ENCODE measurements around the gene LTBP1.

DNA sequence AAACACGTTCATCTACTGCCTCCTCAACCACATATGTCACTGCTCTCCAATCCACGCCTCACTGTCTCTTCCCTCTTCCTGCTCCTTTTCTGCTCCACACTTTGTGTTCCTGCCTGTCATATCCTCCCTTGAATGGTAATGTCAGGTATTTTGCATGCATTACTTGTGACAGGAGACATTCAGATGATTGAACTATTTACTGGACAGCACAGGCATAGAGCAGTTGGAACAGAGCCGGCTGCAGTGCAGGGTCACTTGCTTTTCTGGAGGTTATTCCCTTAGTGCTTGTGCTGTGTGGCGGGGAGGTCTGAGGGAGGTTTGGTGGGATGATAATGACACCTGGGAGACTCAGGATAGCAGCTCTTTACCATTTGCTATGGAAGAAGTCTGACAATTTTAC is 93.8 kb downstream of the LTBP1 start:
- TF ChIP-seq, protein P1, sequence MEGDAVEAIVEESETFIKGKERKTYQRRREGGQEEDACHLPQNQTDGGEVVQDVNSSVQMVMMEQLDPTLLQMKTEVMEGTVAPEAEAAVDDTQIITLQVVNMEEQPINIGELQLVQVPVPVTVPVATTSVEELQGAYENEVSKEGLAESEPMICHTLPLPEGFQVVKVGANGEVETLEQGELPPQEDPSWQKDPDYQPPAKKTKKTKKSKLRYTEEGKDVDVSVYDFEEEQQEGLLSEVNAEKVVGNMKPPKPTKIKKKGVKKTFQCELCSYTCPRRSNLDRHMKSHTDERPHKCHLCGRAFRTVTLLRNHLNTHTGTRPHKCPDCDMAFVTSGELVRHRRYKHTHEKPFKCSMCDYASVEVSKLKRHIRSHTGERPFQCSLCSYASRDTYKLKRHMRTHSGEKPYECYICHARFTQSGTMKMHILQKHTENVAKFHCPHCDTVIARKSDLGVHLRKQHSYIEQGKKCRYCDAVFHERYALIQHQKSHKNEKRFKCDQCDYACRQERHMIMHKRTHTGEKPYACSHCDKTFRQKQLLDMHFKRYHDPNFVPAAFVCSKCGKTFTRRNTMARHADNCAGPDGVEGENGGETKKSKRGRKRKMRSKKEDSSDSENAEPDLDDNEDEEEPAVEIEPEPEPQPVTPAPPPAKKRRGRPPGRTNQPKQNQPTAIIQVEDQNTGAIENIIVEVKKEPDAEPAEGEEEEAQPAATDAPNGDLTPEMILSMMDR (IDR thresholded peaks at IDR 0.05), result no peak
- TF ChIP-seq POLR2AphosphoS5 (IDR thresholded peaks at IDR 0.05; ENCODE audit: low read depth, low read length), result no peak
- TF ChIP-seq, protein P2, sequence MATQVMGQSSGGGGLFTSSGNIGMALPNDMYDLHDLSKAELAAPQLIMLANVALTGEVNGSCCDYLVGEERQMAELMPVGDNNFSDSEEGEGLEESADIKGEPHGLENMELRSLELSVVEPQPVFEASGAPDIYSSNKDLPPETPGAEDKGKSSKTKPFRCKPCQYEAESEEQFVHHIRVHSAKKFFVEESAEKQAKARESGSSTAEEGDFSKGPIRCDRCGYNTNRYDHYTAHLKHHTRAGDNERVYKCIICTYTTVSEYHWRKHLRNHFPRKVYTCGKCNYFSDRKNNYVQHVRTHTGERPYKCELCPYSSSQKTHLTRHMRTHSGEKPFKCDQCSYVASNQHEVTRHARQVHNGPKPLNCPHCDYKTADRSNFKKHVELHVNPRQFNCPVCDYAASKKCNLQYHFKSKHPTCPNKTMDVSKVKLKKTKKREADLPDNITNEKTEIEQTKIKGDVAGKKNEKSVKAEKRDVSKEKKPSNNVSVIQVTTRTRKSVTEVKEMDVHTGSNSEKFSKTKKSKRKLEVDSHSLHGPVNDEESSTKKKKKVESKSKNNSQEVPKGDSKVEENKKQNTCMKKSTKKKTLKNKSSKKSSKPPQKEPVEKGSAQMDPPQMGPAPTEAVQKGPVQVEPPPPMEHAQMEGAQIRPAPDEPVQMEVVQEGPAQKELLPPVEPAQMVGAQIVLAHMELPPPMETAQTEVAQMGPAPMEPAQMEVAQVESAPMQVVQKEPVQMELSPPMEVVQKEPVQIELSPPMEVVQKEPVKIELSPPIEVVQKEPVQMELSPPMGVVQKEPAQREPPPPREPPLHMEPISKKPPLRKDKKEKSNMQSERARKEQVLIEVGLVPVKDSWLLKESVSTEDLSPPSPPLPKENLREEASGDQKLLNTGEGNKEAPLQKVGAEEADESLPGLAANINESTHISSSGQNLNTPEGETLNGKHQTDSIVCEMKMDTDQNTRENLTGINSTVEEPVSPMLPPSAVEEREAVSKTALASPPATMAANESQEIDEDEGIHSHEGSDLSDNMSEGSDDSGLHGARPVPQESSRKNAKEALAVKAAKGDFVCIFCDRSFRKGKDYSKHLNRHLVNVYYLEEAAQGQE (IDR thresholded peaks at IDR 0.05; ENCODE audit: insufficient read depth in 1 of 2, low read depth in 2 of 2, low read length in 1 of 2), result no peak
- TF ChIP-seq TCF7L2 (IDR thresholded peaks at IDR 0.05; ENCODE audit: low read depth, low read length), result no peak

Measured in Panc1 (cell line).